Stomach smooth muscle (tissue), 2 donors: ENCODE data around the gene CNTN1.
"Not testable (repeated sequence)": the region's sequence is repeated elsewhere in the genome, so short reads cannot be mapped to it uniquely, and the experiment has no call there.

Experiments used
- H3K27ac ChIP-seq: one replicate; pipeline ENCODE4 v1.7.0; 2013; ENCODE audit warnings: mild to moderate bottlenecking, low read length, inconsistent platforms
- H3K27me3 ChIP-seq, 2 donors: one replicate each; pipeline ENCODE4 v1.7.0; 2013; ENCODE audit warnings: low read length in 2 of 2; ENCODE audit not compliant: insufficient read depth in 2 of 2, control insufficient read depth in 1 of 2
- H3K36me3 ChIP-seq, 2 donors: one replicate each; pipeline ENCODE4 v1.7.0; 2013; ENCODE audit warnings: low read length in 2 of 2; ENCODE audit not compliant: control insufficient read depth in 2 of 2, insufficient read depth in 2 of 2
- H3K4me1 ChIP-seq: one replicate; pipeline ENCODE4 v1.7.0; 2013; ENCODE audit warnings: low read length; ENCODE audit not compliant: control insufficient read depth, insufficient read depth
- H3K4me3 ChIP-seq, 2 donors: one replicate each; pipeline ENCODE4 v1.7.0; 2013; ENCODE audit warnings: low read length in 2 of 2
- H3K9ac ChIP-seq, 2 donors: one replicate each; pipeline ENCODE4 v1.7.0; 2013; ENCODE audit warnings: low read length in 2 of 2, mild to moderate bottlenecking in 1 of 2
- H3K9me3 ChIP-seq, 2 donors: one replicate each; pipeline ENCODE4 v1.7.0; 2013; ENCODE audit warnings: low read length in 2 of 2; ENCODE audit not compliant: control insufficient read depth in 2 of 2
- donor health status: healthy.
- donor health status: Pancreatic carcinoma.

The CNTN1 gene

DNA sequence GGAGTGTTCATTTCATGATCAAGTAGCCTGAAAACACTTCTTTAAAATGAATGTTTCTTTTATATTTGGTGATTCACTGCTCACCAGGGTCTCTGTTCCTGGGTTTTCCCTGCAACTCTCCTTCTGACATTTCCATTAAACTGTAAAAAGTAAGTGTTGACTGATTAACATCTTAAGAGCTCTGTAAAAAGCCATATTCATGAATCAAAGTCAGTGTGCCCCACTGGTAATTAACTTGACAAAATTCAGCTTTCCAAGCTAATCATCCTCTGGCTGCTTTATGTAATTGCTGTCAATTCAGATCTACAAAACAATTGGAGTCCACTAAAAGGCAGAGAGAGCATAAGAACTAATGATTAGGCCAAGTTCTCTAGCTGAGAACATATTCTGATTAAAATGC is 41.6 kb downstream of the CNTN1 start:
- H3K4me3 ChIP-seq: no peak overlapping the region
- no peak overlapping the region for H3K27ac ChIP-seq
- no peaks in the 10 kb centered on the region for H3K4me1 ChIP-seq
- no peaks in the 10 kb centered on the region for H3K9me3 ChIP-seq
- no peaks in the 10 kb centered on the region for H3K36me3 ChIP-seq
- H3K9ac ChIP-seq: no peak overlapping the region
- H3K27me3 ChIP-seq: no peaks in the 10 kb centered on the region

DNA sequence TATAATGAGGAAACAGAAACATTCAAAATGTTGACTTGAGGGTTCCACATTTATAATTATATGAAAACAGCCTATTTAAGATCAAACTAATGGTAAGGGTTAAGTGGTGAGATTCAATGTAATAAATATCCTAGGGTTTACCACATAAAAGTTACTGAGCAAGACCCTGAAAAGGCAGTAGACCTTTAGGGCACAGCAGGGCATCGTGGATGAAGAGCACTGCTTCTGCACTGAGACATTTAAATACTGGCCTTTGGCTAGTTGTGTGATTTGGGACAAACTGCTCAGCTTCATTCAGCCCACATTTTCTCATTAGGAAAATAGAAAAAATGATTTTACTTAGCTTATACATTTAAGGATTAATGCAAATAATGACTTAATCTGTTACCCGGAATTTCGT is 42.0 kb downstream of the CNTN1 start:
- Histone ChIP-seq H3K27me3 (no peaks in the 10 kb centered on the region), H3K4me3 (no peak overlapping the region), H3K9me3 (no peaks in the 10 kb centered on the region), H3K27ac (no peak overlapping the region), H3K36me3 (no peaks in the 10 kb centered on the region), H3K4me1 (no peaks in the 10 kb centered on the region), H3K9ac (no peak overlapping the region)

GRCh38 chr12:40735551-40736230 is 43.5 kb downstream of the CNTN1 start:
- Histone ChIP-seq H3K36me3 (no peaks in the 10 kb centered on the region), H3K9ac (no peak overlapping the region), H3K27ac (no peak overlapping the region), H3K27me3 (no peaks in the 10 kb centered on the region), H3K4me1 (no peaks in the 10 kb centered on the region), H3K4me3 (no peak overlapping the region), H3K9me3 (no peaks in the 10 kb centered on the region)

DNA sequence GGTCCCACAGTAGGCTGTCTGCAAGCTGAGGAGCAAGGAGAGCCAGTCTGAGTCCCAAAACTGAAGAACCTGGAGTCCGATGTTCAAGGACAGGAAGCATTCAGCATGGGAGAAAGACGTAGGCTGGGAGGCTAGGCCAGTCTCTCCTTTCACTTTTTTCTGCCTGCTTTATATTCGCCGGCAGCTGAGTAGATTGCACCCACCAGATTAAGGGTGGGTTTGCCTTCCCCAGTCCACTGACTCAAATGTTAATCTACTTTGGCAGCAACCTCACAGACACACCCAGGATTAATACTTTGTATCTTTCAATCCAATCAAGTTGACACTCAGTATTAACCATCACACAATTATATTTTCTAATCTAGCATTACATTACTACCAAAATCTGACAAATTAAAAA is 45.2 kb downstream of the CNTN1 start:
- H3K9me3 ChIP-seq, H3K4me1 ChIP-seq, H3K27me3 ChIP-seq, H3K36me3 ChIP-seq, H3K9ac ChIP-seq, H3K4me3 ChIP-seq, H3K27ac ChIP-seq: not testable (repeated sequence)

DNA sequence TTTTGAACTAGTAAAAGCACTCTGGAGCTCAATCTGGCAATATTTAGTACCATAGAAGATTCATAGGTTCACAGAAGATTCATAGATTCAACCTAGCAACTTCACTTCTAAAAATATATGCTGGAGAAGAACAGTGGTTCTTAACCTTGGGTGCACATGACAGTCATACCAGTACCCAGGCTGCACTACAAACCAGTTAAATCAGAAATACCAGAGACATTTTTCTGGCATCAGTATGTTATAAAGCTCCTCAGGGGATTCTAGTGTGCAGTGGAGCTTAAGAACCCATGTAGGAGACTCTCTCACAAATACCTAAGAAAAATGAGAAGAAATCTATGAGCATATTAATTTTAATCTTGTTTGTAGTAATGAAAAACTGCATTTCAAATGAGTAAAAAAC is 46.6 kb downstream of the CNTN1 start:
- no peak overlapping the region for H3K4me3 ChIP-seq
- H3K9me3 ChIP-seq: no peaks in the 10 kb centered on the region
- no peaks in the 10 kb centered on the region for H3K4me1 ChIP-seq
- no peak overlapping the region for H3K27ac ChIP-seq
- no peaks in the 10 kb centered on the region for H3K27me3 ChIP-seq
- H3K36me3 ChIP-seq: no peaks in the 10 kb centered on the region
- H3K9ac ChIP-seq: no peak overlapping the region

- H3K4me1 ChIP-seq: no peaks in the 10 kb centered on the region
- no peaks in the 10 kb centered on the region for H3K36me3 ChIP-seq
- no peaks in the 10 kb centered on the region for H3K9me3 ChIP-seq
- no peak overlapping the region for H3K27ac ChIP-seq
- H3K27me3 ChIP-seq: no peaks in the 10 kb centered on the region
- H3K9ac ChIP-seq: no peak overlapping the region
- no peak overlapping the region for H3K4me3 ChIP-seq
These were observed 49.8 kb downstream of the CNTN1 start for GRCh38 chr12:40742041-40742440.

DNA sequence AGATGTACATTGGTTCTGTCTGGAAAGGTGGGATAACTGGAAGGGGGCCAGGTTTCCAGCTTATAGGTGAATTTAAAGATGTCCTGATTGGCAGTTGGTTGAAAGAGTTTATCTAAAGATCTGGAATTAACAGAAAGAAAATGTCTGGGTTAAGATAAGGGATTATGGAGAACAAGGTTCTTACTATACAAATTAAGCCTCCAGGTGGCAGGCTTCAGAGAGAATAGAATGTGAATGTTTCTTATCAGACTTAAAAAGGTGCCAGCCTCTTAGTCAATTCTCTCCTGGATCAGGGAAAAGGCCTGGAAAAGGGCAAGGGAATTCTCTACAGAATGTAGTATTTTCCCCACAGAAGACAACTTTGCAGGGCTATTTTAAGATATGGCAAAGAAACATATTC is 53.1 kb downstream of the CNTN1 start:
- no peaks in the 10 kb centered on the region for H3K9me3 ChIP-seq
- no peaks in the 10 kb centered on the region for H3K4me1 ChIP-seq
- no peaks in the 10 kb centered on the region for H3K36me3 ChIP-seq
- no peak overlapping the region for H3K27ac ChIP-seq
- H3K4me3 ChIP-seq: no peak overlapping the region
- H3K27me3 ChIP-seq: no peaks in the 10 kb centered on the region
- no peak overlapping the region for H3K9ac ChIP-seq

DNA sequence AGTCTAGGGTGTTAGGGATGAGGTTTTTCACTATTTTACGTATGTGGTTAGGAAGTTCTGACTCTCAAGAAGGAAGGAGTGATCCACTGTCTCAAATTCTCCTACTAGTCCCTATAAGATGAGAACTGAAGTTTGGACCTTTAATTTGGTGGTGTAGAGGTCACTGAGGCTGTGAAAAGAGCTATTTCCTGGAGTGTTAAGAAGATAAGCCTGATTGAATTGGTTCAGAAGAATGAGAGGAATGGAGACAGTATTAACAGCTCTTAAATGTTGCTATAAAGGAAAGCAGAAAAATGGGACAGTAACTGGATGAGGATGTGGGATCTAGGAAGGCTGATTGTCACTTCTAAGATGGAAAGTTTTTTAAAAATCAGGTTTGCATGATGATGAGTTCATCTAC is 57.6 kb downstream of the CNTN1 start:
- H3K27me3 ChIP-seq: no peaks in the 10 kb centered on the region
- H3K4me1 ChIP-seq: no peaks in the 10 kb centered on the region
- H3K9ac ChIP-seq: no peak overlapping the region
- H3K36me3 ChIP-seq: no peaks in the 10 kb centered on the region
- H3K9me3 ChIP-seq: no peaks in the 10 kb centered on the region
- H3K4me3 ChIP-seq: no peak overlapping the region
- no peak overlapping the region for H3K27ac ChIP-seq

DNA sequence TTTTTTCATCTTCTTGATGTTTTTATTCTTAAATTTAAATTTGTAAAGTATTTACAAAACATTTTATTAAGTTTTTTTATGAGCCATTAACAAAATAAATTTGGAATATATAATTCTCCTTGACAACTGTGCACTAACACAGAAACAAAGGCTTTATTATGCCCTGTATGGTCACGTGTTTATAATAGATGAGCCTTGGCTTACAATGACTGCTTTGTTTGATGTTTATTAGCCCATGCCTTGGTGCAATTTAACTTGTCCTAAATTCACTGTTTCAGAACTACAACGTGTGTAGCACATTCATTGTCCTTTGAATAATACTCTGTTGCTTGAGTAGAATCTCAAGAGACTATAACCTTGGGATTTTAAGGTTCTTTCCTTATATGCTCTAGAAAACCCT is 59.8 kb downstream of the CNTN1 start:
- Histone ChIP-seq H3K9me3 (no peaks in the 10 kb centered on the region), H3K4me3 (no peak overlapping the region), H3K4me1 (no peaks in the 10 kb centered on the region), H3K9ac (no peak overlapping the region), H3K27ac (no peak overlapping the region), H3K36me3 (no peaks in the 10 kb centered on the region), H3K27me3 (no peaks in the 10 kb centered on the region)

GRCh38 chr12:40760821-40761220 is 68.6 kb downstream of the CNTN1 start:
- Histone ChIP-seq H3K4me3 (no peak overlapping the region), H3K4me1 (no peaks in the 10 kb centered on the region)

DNA sequence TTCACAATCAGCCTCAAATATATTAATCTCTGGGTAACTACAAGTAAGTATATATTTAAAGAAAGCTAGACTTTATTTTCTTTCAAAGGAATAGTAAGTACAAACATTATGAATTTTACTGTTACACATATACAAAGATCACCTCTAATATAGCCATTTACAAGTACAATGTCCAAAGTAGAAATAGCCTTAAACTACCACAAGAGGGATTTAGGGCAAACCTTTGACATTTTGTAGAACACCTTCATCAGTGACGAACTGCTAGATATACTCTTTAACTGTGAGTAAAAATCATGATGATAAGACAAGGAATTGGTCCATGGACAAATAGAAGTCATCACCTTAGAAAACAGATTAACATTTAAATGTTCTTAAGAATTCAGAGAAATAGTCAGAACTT is 69.8 kb downstream of the CNTN1 start:
- Histone ChIP-seq H3K9ac (no peak overlapping the region), H3K4me1 (no peaks in the 10 kb centered on the region), H3K9me3 (no peaks in the 10 kb centered on the region), H3K27ac (no peak overlapping the region), H3K4me3 (no peak overlapping the region), H3K27me3 (no peaks in the 10 kb centered on the region), H3K36me3 (no peaks in the 10 kb centered on the region)

More at GRCh38 chr12:40760821-40761220, 68.6 kb downstream of the CNTN1 start:
- Histone ChIP-seq H3K36me3 (no peaks in the 10 kb centered on the region), H3K9me3 (no peaks in the 10 kb centered on the region), H3K27ac (no peak overlapping the region), H3K9ac (no peak overlapping the region), H3K27me3 (no peaks in the 10 kb centered on the region)
